Thoracic aorta (tissue), 2 donors: ENCODE results near the gene CATSPERZ. TPM values are rescaled to one million over a fixed set of nuclear protein-coding genes. Genes with fewer than 3 reads are reported as not detected.

Experiments
- ATAC-seq: fragments of 150-250 bp; one replicate; pipeline ENCODE4 v1.8.0; 2017; ENCODE audit warnings: low read depth; ENCODE audit not compliant: insufficient number of reproducible peaks, low FRiP score
- DNase-seq: peaks from one replicate; pipeline ENCODE4 v3.0.0-alpha.2; 2020; ENCODE audit warnings: low spot score
- H3K27ac ChIP-seq, 2 donors: fragments of 200-600 bp; sonication (generic); 1 replicate in 1 of 2; 2 replicates in 1 of 2; pipeline ENCODE4 v1.5.1; 2016; ENCODE audit warnings: mild to moderate bottlenecking in 2 of 2, moderate library complexity in 2 of 2
- H3K27me3 ChIP-seq: fragments of 200-600 bp; sonication (generic); replicated peaks from 2 replicates; pipeline ENCODE4 v1.6.0; 2016; ENCODE audit warnings: mild to moderate bottlenecking; ENCODE audit not compliant: insufficient read depth
- H3K36me3 ChIP-seq: fragments of 200-600 bp; sonication (generic); one replicate; pipeline ENCODE4 v1.5.1; 2016
- H3K4me1 ChIP-seq, 2 donors: fragments of 200-600 bp; sonication (generic); 1 replicate in 1 of 2; 2 replicates in 1 of 2; pipeline versions ENCODE4 v1.5.1 to v1.6.0; 2016; ENCODE audit warnings: low read depth in 2 of 2, mild to moderate bottlenecking in 1 of 2; ENCODE audit not compliant: control insufficient read depth in 1 of 2
- H3K4me3 ChIP-seq: fragments of 200-600 bp; sonication (generic); 2 replicates; pipeline ENCODE4 v1.5.1; 2016; ENCODE audit warnings: mild to moderate bottlenecking
- H3K9me3 ChIP-seq: fragments of 200-600 bp; sonication (generic); 2 replicates; pipeline ENCODE4 v1.5.1; 2016
- total RNA-seq, 2 donors: library from RNA; depleted of rRNA; stranded (reverse); fragments of >200 nt; gene quantifications; one replicate each; pipeline versions ENCODE4 v1.1.0 to v1.2.3, GENCODE V29; 2016
- TF ChIP-seq, protein P1 (sequence below): fragments of 200-600 bp; sonication (generic); IDR thresholded peaks from one replicate; pipeline ENCODE4 v1.5.1; 2019; ENCODE audit warnings: antibody characterized with exemption

CATSPERZ gene
- total RNA-seq, 2 donors from 2014 or later = not detected

GRCh38 chr11:64352099-64352994 lies 52.2 kb downstream of the CATSPERZ start:
- TF ChIP-seq, protein P1, sequence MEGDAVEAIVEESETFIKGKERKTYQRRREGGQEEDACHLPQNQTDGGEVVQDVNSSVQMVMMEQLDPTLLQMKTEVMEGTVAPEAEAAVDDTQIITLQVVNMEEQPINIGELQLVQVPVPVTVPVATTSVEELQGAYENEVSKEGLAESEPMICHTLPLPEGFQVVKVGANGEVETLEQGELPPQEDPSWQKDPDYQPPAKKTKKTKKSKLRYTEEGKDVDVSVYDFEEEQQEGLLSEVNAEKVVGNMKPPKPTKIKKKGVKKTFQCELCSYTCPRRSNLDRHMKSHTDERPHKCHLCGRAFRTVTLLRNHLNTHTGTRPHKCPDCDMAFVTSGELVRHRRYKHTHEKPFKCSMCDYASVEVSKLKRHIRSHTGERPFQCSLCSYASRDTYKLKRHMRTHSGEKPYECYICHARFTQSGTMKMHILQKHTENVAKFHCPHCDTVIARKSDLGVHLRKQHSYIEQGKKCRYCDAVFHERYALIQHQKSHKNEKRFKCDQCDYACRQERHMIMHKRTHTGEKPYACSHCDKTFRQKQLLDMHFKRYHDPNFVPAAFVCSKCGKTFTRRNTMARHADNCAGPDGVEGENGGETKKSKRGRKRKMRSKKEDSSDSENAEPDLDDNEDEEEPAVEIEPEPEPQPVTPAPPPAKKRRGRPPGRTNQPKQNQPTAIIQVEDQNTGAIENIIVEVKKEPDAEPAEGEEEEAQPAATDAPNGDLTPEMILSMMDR = no peak
- ATAC-seq (no peak), DNase-seq (no peak)
- H3K4me3 ChIP-seq = no peak overlapping the region
- no peaks in the 10 kb centered on the region for H3K36me3 ChIP-seq
- no peak overlapping the region for H3K27ac ChIP-seq
- H3K9me3 ChIP-seq = no peaks in the 10 kb centered on the region
- peaks cover 5 to 10% of the 10 kb centered on the region in 2 donors for H3K4me1 ChIP-seq
- no peaks in the 10 kb centered on the region for H3K27me3 ChIP-seq

- DNase-seq (no peak), ATAC-seq (no peak)
- H3K4me1 ChIP-seq = peaks cover 12 to 18% of the 10 kb centered on the region in 2 donors
- TF ChIP-seq, protein P1 = no peak
- no peaks in the 10 kb centered on the region for H3K9me3 ChIP-seq
- no peaks in the 10 kb centered on the region for H3K27me3 ChIP-seq
- no peak overlapping the region for H3K4me3 ChIP-seq
- H3K36me3 ChIP-seq = no peaks in the 10 kb centered on the region
- H3K27ac ChIP-seq = no peak overlapping the region
Measured at GRCh38 chr11:64352995-64353714, 53.0 kb downstream of the CATSPERZ start.

DNA sequence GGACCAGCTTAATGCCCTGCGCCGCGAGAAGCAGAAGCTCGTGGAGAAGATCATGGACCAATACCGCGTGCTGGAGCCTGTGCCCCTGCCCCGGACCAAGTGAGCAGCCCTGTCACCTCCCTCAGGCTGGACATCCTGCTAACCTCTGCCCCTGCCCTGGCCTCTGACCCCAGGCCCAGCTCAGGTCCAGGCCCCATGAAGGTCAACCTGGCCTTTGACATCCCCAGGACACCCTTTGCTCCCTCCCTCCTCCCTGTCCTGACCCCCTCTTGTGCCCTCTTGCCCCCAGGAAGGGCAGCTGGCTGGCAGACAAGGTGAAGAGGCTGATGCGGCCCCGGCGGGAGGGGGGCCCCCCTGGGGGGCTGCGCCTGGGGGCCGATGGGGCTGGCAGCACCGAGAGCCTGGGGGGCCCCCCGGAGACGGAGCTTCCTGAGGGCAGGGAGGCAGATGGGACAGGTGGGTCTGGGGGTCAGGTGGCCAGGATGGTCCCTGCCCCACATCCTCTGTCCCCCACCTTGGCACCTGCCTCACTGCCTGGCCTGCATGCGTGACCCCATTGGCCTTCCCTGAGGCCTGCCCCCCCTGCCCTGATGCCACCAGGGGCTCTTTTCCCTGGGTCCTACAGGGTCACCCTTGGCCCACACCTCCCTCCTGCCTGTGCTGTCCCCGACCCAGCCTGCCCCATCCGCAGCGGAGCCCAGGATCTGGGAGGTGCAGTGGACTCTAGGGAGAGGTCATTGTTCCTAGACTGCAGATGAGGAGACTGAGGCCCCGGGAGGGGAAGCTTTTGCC lies 53.8 kb downstream of the CATSPERZ start:
- ATAC-seq = no peak

More for the DNA sequence above, 53.8 kb downstream of the CATSPERZ start:
- H3K9me3 ChIP-seq = no peaks in the 10 kb centered on the region
- TF ChIP-seq, protein P1 = no peak
- H3K4me3 ChIP-seq = no peak overlapping the region
- DNase-seq = no peak
- H3K36me3 ChIP-seq = no peaks in the 10 kb centered on the region
- H3K4me1 ChIP-seq = peaks cover 16 to 24% of the 10 kb centered on the region in 2 donors
- no peaks in the 10 kb centered on the region for H3K27me3 ChIP-seq
- no peak overlapping the region for H3K27ac ChIP-seq

Other genes with a start within 250 kb of the CATSPERZ start
- gene MACROD1, start 134.2 kb upstream of the CATSPERZ start, total RNA-seq = 10 to 100 TPM; 15.8 to 17.6 TPM
- gene STIP1, start 114.2 kb upstream of the CATSPERZ start, total RNA-seq = 10 to 100 TPM; 74.7 to 91.2 TPM
- gene FERMT3, start 93.6 kb upstream of the CATSPERZ start, total RNA-seq = 10 to 100 TPM; 47.2 to 66.6 TPM
- 10 to 100 TPM; 67.2 to 95.3 TPM for gene TRPT1, start 74.2 kb upstream of the CATSPERZ start, total RNA-seq
- gene NUDT22, start 74.1 kb upstream of the CATSPERZ start, total RNA-seq = 10 to 100 TPM; 52.3 to 61.6 TPM
- 10 to 100 TPM; 13.5 to 53.2 TPM for gene DNAJC4, start 69.8 kb upstream of the CATSPERZ start, total RNA-seq
- gene VEGFB, start 65.8 kb upstream of the CATSPERZ start, total RNA-seq = 100 to 1,000 TPM in 1 of 2 donors, 10 to 100 TPM in 1; 81.8 to 107 TPM
- gene FKBP2, start 59.3 kb upstream of the CATSPERZ start, total RNA-seq = 10 to 100 TPM; 51.7 to 53.0 TPM
- gene PPP1R14B, start 53.4 kb upstream of the CATSPERZ start, total RNA-seq = 100 to 1,000 TPM in 1 of 2 donors, 10 to 100 TPM in 1; 75.3 to 122 TPM
- gene PLCB3, start 48.8 kb upstream of the CATSPERZ start, total RNA-seq = 10 to 100 TPM; 31.5 to 39.7 TPM
- gene BAD, start 15.7 kb upstream of the CATSPERZ start, total RNA-seq = 10 to 100 TPM; 39.2 to 83.8 TPM
- 10 to 100 TPM in 1 of 2 donors, 1 to 10 TPM in 1; 8.7 to 19.0 TPM for gene GPR137, start 14.5 kb upstream of the CATSPERZ start, total RNA-seq
- gene KCNK4, start 9.1 kb upstream of the CATSPERZ start, total RNA-seq = not detected
- gene ESRRA, start 5.2 kb downstream of the CATSPERZ start, total RNA-seq = 10 to 100 TPM; 33.4 to 46.0 TPM
- gene TRMT112, start 17.2 kb downstream of the CATSPERZ start, total RNA-seq = 100 to 1,000 TPM; 157 to 218 TPM
- 100 to 1,000 TPM in 1 of 2 donors, 10 to 100 TPM in 1; 91.1 to 136 TPM for gene PRDX5, start 17.8 kb downstream of the CATSPERZ start, total RNA-seq
- 10 to 100 TPM; 10.3 to 19.0 TPM for gene CCDC88B, start 39.8 kb downstream of the CATSPERZ start, total RNA-seq
- 10 to 100 TPM; 42.5 to 50.0 TPM for gene RPS6KA4, start 58.8 kb downstream of the CATSPERZ start, total RNA-seq